ENCODE measurements around the gene PROM2. TPM values are rescaled to one million over a fixed set of nuclear protein-coding genes. Genes with fewer than 3 reads are reported as not detected.

Gene PROM2, protein sequence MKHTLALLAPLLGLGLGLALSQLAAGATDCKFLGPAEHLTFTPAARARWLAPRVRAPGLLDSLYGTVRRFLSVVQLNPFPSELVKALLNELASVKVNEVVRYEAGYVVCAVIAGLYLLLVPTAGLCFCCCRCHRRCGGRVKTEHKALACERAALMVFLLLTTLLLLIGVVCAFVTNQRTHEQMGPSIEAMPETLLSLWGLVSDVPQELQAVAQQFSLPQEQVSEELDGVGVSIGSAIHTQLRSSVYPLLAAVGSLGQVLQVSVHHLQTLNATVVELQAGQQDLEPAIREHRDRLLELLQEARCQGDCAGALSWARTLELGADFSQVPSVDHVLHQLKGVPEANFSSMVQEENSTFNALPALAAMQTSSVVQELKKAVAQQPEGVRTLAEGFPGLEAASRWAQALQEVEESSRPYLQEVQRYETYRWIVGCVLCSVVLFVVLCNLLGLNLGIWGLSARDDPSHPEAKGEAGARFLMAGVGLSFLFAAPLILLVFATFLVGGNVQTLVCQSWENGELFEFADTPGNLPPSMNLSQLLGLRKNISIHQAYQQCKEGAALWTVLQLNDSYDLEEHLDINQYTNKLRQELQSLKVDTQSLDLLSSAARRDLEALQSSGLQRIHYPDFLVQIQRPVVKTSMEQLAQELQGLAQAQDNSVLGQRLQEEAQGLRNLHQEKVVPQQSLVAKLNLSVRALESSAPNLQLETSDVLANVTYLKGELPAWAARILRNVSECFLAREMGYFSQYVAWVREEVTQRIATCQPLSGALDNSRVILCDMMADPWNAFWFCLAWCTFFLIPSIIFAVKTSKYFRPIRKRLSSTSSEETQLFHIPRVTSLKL
- 100 to 1,000 TPM in 2 of 4 donors, 10 to 100 TPM in 2; 96.8 to 166 (median 131) TPM for total RNA-seq

GRCh38 chr2:95274291-95275150 lies at the start of gene PROM2:
Gene PROM2 (plus strand): TSS chr2:95274449. CDS start chr2:95274586, 137 bp downstream.
- H3K9me3 ChIP-seq, result no peaks in the 10 kb centered on the region
- no peaks in the 10 kb centered on the region for H3K36me3 ChIP-seq
- TF ChIP-seq EP300 (IDR thresholded peaks at IDR 0.05) (no peak), POLR2AphosphoS5 (IDR thresholded peaks at IDR 0.05) (peak in 1 of 3 donors; percentile 64)
- no peaks in the 10 kb centered on the region for H3K27me3 ChIP-seq
- peak; percentile 78 for DNase-seq (ENCODE audit: low spot score in 2 of 2)
- H3K27ac ChIP-seq, result peak within 1 kb of the TSS; percentile 90
- peaks cover 51% of the 10 kb centered on the region for H3K4me1 ChIP-seq
- peak within 1 kb of the TSS; percentile 48 for H3K4me3 ChIP-seq
- 53% methylated on average over 13 of the region's 17 CpGs for WGBS

DNA sequence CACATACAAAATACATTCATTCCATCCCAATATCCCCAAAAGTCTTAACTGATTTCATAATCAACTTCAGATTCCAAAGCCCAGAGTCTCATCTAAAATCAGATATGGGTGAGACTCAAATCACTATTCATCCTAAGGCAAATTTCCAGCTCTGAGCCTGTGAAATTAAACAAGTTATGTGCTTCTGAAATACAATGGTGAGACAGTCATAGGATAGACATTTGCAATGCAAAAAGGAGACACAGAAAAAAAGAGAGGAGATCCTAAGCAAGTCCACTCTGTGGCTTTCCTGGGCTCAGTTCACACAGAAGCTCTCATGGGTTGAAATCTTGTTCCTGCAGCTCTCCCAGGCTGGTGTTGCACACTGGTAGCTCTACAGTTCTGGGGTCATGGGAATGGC lies 48.6 kb upstream of the PROM2 start:
- Histone ChIP-seq H3K9me3 (peaks cover 12% of the 10 kb centered on the region), H3K27ac (no peak overlapping the region), H3K4me1 (no peaks in the 10 kb centered on the region), H3K36me3 (no peaks in the 10 kb centered on the region), H3K4me3 (no peak overlapping the region), H3K27me3 (no peaks in the 10 kb centered on the region)
- TF ChIP-seq POLR2A (IDR thresholded peaks at IDR 0.05), result no peak
- no peak for TF ChIP-seq EP300 (IDR thresholded peaks at IDR 0.05)
- TF ChIP-seq, protein P1, sequence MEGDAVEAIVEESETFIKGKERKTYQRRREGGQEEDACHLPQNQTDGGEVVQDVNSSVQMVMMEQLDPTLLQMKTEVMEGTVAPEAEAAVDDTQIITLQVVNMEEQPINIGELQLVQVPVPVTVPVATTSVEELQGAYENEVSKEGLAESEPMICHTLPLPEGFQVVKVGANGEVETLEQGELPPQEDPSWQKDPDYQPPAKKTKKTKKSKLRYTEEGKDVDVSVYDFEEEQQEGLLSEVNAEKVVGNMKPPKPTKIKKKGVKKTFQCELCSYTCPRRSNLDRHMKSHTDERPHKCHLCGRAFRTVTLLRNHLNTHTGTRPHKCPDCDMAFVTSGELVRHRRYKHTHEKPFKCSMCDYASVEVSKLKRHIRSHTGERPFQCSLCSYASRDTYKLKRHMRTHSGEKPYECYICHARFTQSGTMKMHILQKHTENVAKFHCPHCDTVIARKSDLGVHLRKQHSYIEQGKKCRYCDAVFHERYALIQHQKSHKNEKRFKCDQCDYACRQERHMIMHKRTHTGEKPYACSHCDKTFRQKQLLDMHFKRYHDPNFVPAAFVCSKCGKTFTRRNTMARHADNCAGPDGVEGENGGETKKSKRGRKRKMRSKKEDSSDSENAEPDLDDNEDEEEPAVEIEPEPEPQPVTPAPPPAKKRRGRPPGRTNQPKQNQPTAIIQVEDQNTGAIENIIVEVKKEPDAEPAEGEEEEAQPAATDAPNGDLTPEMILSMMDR (IDR thresholded peaks at IDR 0.05), result no peak
- no peak for TF ChIP-seq POLR2AphosphoS5 (IDR thresholded peaks at IDR 0.05)
- DNase-seq (ENCODE audit: low spot score in 2 of 2), result no peak

DNA sequence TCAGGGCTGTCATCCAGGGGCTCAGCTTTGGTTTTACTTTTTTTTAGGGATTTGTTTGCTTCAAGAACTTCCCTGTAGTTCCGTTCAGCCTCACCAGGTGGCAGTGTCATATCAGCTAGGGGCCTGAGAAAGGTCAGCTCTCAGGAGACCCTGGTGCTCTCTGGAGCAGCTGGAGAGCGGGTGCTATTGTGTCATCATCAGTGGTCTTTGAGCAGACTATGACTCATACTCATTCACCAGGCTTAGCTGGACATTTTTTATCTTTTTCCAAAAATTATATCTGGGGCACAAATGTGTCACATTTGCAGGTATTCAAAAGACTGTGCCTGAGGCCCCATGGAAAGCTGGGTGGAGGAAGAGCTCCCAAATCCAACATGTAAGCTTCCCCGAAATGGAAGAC lies 42.5 kb upstream of the PROM2 start:
- no peak overlapping the region for H3K4me3 ChIP-seq
- H3K36me3 ChIP-seq, result no peaks in the 10 kb centered on the region
- TF ChIP-seq POLR2AphosphoS5 (IDR thresholded peaks at IDR 0.05), result no peak
- TF ChIP-seq, protein P1 (IDR thresholded peaks at IDR 0.05), result peak; percentile 30 to 66
- peak in 1 of 2 donors; percentile 58 for DNase-seq (ENCODE audit: low spot score in 2 of 2)
- no peaks in the 10 kb centered on the region for H3K9me3 ChIP-seq
- H3K27me3 ChIP-seq, result no peaks in the 10 kb centered on the region
- 41% methylated on average over 3 of the region's 3 CpGs for WGBS
- H3K4me1 ChIP-seq, result no peaks in the 10 kb centered on the region
- no peak overlapping the region for H3K27ac ChIP-seq

GRCh38 chr2:95232232-95232631 lies 42.0 kb upstream of the PROM2 start:
- no peak overlapping the region for H3K4me3 ChIP-seq
- H3K27me3 ChIP-seq, result no peaks in the 10 kb centered on the region
- no peaks in the 10 kb centered on the region for H3K4me1 ChIP-seq
- no peaks in the 10 kb centered on the region for H3K9me3 ChIP-seq
- H3K27ac ChIP-seq, result no peak overlapping the region
- TF ChIP-seq POLR2AphosphoS5 (IDR thresholded peaks at IDR 0.05) (no peak), EP300 (IDR thresholded peaks at IDR 0.05) (no peak), POLR2A (IDR thresholded peaks at IDR 0.05) (no peak)
- TF ChIP-seq, protein P1 (IDR thresholded peaks at IDR 0.05), result no peak
- DNase-seq (ENCODE audit: low spot score in 2 of 2), result no peak
- no peaks in the 10 kb centered on the region for H3K36me3 ChIP-seq
- 83% methylated on average over 1 of the region's 1 CpG for WGBS

- Histone ChIP-seq H3K9me3 (no peaks in the 10 kb centered on the region), H3K36me3 (no peaks in the 10 kb centered on the region), H3K4me1 (no peaks in the 10 kb centered on the region), H3K4me3 (no peak overlapping the region), H3K27me3 (no peaks in the 10 kb centered on the region), H3K27ac (no peak overlapping the region)
- no peak for DNase-seq (ENCODE audit: low spot score in 2 of 2)
- TF ChIP-seq POLR2AphosphoS5 (IDR thresholded peaks at IDR 0.05) (no peak), POLR2A (IDR thresholded peaks at IDR 0.05) (no peak), EP300 (IDR thresholded peaks at IDR 0.05) (no peak)
- TF ChIP-seq, protein P1 (IDR thresholded peaks at IDR 0.05), result no peak
- WGBS, result 86% methylated on average over 5 of the region's 5 CpGs
These were observed 39.9 kb upstream of the PROM2 start for GRCh38 chr2:95234286-95234785.
